Neural cell (in vitro differentiated cells): ENCODE data around the gene CADPS2. TPM values are rescaled to one million over a fixed set of nuclear protein-coding genes. Genes with fewer than 3 reads are reported as not detected.
A peak's percentile ranks its signal among the peaks of the same experiment; 100 is the strongest.

ENCODE experiments used
- H2AFZ ChIP-seq: fragments of 200-600, 300-800 bp; sonication (generic), shearing (Covaris generic); 2 replicates; pipeline ENCODE4 v1.6.0; 2014; ENCODE audit warnings: low read depth, mild to moderate bottlenecking, antibody characterized with exemption, low read length, moderate library complexity
- H3F3A ChIP-seq: fragments of 200-600 bp; shearing (Covaris generic); 2 replicates; pipeline ENCODE4 v1.6.1; 2016; ENCODE audit warnings: mild to moderate bottlenecking, moderate library complexity, mixed read lengths, antibody characterized with exemption, low read length; ENCODE audit not compliant: insufficient read depth, poor library complexity, severe bottlenecking
- H3K27ac ChIP-seq: fragments of 200-600, 300-800 bp; sonication (generic), shearing (Covaris generic); 2 replicates; pipeline ENCODE4 v1.5.1; 2014; ENCODE audit warnings: mild to moderate bottlenecking, low read length, moderate library complexity
- H3K27me3 ChIP-seq: fragments of 300-800, 200-600 bp; sonication (generic), shearing (Covaris generic); 2 replicates; pipeline ENCODE4 v1.6.0; 2014; ENCODE audit warnings: mild to moderate bottlenecking, low read depth, low read length, moderate library complexity; ENCODE audit not compliant: insufficient read depth
- H3K36me3 ChIP-seq: fragments of 300-800, 200-600 bp; sonication (generic), shearing (Covaris generic); 2 replicates; pipeline ENCODE4 v1.5.1; 2014; ENCODE audit warnings: mild to moderate bottlenecking, antibody characterized with exemption, low read length, moderate library complexity; ENCODE audit not compliant: insufficient read depth
- H3K4me2 ChIP-seq: fragments of 300-800, 200-600 bp; sonication (generic), shearing (Covaris generic); 2 replicates; pipeline ENCODE4 v1.6.0; 2014; ENCODE audit warnings: mild to moderate bottlenecking, low read length
- H3K4me3 ChIP-seq: fragments of 300-800, 200-600 bp; sonication (generic), shearing (Covaris generic); 2 replicates; pipeline ENCODE4 v1.5.1; 2014; ENCODE audit warnings: mild to moderate bottlenecking, low read length, moderate library complexity
- H3K79me2 ChIP-seq: fragments of 200-600 bp; shearing (Covaris generic); replicated peaks from 2 replicates; pipeline ENCODE4 v1.6.0; 2014; ENCODE audit warnings: mild to moderate bottlenecking, low read length, moderate library complexity; ENCODE audit not compliant: insufficient read depth
- H3K9ac ChIP-seq: fragments of 300-800, 200-600 bp; sonication (generic), shearing (Covaris generic); 2 replicates; pipeline ENCODE4 v1.6.1; 2016; ENCODE audit warnings: mild to moderate bottlenecking, low read length, mixed read lengths
- H3K9me2 ChIP-seq: fragments of 200-600 bp; shearing (Covaris generic); 2 replicates; pipeline ENCODE4 v1.6.1; 2016; ENCODE audit warnings: mild to moderate bottlenecking, low read length, mixed read lengths; ENCODE audit not compliant: insufficient read depth
- H3K9me3 ChIP-seq: fragments of 200-600, 300-800 bp; sonication (generic), shearing (Covaris generic); 2 replicates; pipeline ENCODE4 v1.6.1; 2016; ENCODE audit warnings: mild to moderate bottlenecking, mixed run types, low read length, moderate library complexity, mixed read lengths
- H4K20me1 ChIP-seq: fragments of 200-600 bp; shearing (Covaris generic); 2 replicates; pipeline ENCODE4 v1.6.1; 2016; ENCODE audit warnings: mild to moderate bottlenecking, mixed run types; ENCODE audit not compliant: insufficient read depth
- EP300 ChIP-seq: fragments of 450-650 bp; conservative IDR thresholded peaks from 2 replicates; pipeline ENCODE4 v1.6.1; 2014; ENCODE audit warnings: antibody characterized with exemption, mild to moderate bottlenecking, moderate library complexity; ENCODE audit not compliant: poor library complexity, severe bottlenecking
- EZH2 ChIP-seq: fragments of 200-600, 300-800 bp; shearing (Covaris generic), sonication (generic); IDR thresholded peaks from 2 replicates; pipeline ENCODE4 v1.6.1; 2014; ENCODE audit warnings: antibody characterized with exemption, low read length, borderline replicate concordance, mild to moderate bottlenecking; ENCODE audit not compliant: insufficient read depth, poor library complexity, severe bottlenecking
- MXI1 ChIP-seq: fragments of 450-650 bp; conservative IDR thresholded peaks from 2 replicates; pipeline ENCODE4 v1.6.1; 2014; ENCODE audit warnings: antibody characterized with exemption, mild to moderate bottlenecking; ENCODE audit not compliant: poor library complexity, severe bottlenecking
- POLR2AphosphoS5 ChIP-seq: IDR thresholded peaks from 2 replicates; pipeline ENCODE4 v1.6.1; 2012
- RAD21 ChIP-seq: fragments of 450-650 bp; conservative IDR thresholded peaks from 2 replicates; pipeline ENCODE4 v1.6.1; 2014; ENCODE audit warnings: antibody characterized with exemption, mild to moderate bottlenecking, moderate library complexity
- SMC3 ChIP-seq: fragments of 450-650 bp; conservative IDR thresholded peaks from 2 replicates; pipeline ENCODE4 v1.6.1; 2014; ENCODE audit warnings: antibody characterized with exemption, mild to moderate bottlenecking, moderate library complexity; ENCODE audit not compliant: poor library complexity
- TAF1 ChIP-seq: IDR thresholded peaks from 2 replicates; pipeline ENCODE4 v1.6.1; 2012; ENCODE audit warnings: low read depth
- polyA plus RNA-seq: library from polyadenylated mRNA; depleted of rRNA; stranded (reverse); fragments of >200 nt; gene quantifications from 2 replicates; pipeline ENCODE4 v1.2.3, GENCODE V29; 2014
- TF ChIP-seq, protein P1 (sequence below): fragments of 450-650 bp; IDR thresholded peaks from 2 replicates; pipeline ENCODE4 v1.5.1; 2014; ENCODE audit warnings: antibody characterized with exemption, mild to moderate bottlenecking, moderate library complexity; ENCODE audit not compliant: poor library complexity, severe bottlenecking
- TF ChIP-seq, protein P2 (sequence below): IDR thresholded peaks from 2 replicates; pipeline ENCODE4 v1.6.1; 2012; ENCODE audit warnings: borderline replicate concordance

CADPS2 gene
- polyA plus RNA-seq, 1 donor from 2014 or later, result 5.9 TPM

DNA sequence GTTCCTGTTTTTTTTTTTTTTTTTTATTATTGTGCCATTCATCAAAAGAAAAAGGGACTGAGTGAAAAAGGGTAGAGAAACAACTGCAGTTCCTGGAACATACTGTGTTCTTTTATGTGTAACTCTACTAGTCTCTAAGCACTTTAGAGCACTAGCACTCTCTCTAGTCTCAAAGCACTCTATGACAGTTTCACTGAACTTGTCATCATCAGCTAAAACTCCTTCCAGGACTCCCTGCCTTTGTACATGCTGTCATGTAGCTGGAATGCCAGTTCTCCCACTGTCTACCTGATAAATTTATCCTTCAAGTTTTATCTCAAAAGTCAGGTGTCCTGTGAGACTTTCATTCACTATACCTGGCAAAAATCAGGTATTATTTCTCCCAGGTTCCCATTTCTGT is 333.5 kb downstream of the CADPS2 start:
- no peaks in the 10 kb centered on the region for H3K27me3 ChIP-seq

DNA sequence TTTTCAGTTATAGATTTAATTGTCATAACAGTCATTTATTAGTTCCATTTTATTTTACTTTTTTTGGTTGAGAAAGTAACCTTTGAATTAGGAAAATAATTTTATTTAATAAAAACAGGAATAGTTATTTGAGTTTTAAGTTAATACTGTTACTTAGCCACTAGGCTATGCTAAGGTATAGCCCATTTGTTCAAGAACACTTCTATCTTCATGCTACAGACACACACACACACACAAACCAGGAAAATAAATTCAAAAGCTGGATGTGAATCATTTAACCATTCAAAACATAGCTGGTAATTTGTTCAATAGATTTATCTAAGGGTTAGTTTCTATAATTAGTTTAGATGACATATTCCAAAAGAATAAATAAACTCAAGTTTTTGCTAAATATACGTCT is 335.7 kb downstream of the CADPS2 start:
- Histone ChIP-seq H3K79me2 (no peaks in the 10 kb centered on the region), H3K27ac (no peak overlapping the region), H3K9ac (no peak overlapping the region), H3K4me3 (no peak overlapping the region), H3K9me3 (no peaks in the 10 kb centered on the region), H3F3A (no peaks in the 10 kb centered on the region), H2AFZ (no peak overlapping the region), H3K4me2 (no peak overlapping the region), H4K20me1 (no peaks in the 10 kb centered on the region), H3K36me3 (no peaks in the 10 kb centered on the region), H3K9me2 (no peaks in the 10 kb centered on the region), H3K27me3 (no peaks in the 10 kb centered on the region)
- no peak for TF ChIP-seq EP300
- TF ChIP-seq MXI1, result no peak
- peak; percentile 73 for TF ChIP-seq SMC3
- TF ChIP-seq EZH2, result no peak
- TF ChIP-seq, protein P1, sequence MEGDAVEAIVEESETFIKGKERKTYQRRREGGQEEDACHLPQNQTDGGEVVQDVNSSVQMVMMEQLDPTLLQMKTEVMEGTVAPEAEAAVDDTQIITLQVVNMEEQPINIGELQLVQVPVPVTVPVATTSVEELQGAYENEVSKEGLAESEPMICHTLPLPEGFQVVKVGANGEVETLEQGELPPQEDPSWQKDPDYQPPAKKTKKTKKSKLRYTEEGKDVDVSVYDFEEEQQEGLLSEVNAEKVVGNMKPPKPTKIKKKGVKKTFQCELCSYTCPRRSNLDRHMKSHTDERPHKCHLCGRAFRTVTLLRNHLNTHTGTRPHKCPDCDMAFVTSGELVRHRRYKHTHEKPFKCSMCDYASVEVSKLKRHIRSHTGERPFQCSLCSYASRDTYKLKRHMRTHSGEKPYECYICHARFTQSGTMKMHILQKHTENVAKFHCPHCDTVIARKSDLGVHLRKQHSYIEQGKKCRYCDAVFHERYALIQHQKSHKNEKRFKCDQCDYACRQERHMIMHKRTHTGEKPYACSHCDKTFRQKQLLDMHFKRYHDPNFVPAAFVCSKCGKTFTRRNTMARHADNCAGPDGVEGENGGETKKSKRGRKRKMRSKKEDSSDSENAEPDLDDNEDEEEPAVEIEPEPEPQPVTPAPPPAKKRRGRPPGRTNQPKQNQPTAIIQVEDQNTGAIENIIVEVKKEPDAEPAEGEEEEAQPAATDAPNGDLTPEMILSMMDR, result peak; percentile 66
- TF ChIP-seq POLR2AphosphoS5, result no peak
- TF ChIP-seq TAF1, result no peak
- TF ChIP-seq, protein P2, sequence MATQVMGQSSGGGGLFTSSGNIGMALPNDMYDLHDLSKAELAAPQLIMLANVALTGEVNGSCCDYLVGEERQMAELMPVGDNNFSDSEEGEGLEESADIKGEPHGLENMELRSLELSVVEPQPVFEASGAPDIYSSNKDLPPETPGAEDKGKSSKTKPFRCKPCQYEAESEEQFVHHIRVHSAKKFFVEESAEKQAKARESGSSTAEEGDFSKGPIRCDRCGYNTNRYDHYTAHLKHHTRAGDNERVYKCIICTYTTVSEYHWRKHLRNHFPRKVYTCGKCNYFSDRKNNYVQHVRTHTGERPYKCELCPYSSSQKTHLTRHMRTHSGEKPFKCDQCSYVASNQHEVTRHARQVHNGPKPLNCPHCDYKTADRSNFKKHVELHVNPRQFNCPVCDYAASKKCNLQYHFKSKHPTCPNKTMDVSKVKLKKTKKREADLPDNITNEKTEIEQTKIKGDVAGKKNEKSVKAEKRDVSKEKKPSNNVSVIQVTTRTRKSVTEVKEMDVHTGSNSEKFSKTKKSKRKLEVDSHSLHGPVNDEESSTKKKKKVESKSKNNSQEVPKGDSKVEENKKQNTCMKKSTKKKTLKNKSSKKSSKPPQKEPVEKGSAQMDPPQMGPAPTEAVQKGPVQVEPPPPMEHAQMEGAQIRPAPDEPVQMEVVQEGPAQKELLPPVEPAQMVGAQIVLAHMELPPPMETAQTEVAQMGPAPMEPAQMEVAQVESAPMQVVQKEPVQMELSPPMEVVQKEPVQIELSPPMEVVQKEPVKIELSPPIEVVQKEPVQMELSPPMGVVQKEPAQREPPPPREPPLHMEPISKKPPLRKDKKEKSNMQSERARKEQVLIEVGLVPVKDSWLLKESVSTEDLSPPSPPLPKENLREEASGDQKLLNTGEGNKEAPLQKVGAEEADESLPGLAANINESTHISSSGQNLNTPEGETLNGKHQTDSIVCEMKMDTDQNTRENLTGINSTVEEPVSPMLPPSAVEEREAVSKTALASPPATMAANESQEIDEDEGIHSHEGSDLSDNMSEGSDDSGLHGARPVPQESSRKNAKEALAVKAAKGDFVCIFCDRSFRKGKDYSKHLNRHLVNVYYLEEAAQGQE, result no peak
- TF ChIP-seq RAD21, result peak; percentile 77

More for the DNA sequence above, 333.5 kb downstream of the CADPS2 start:
- Histone ChIP-seq H3K79me2 (no peaks in the 10 kb centered on the region), H2AFZ (no peak overlapping the region), H3K9me3 (no peaks in the 10 kb centered on the region), H3K4me2 (no peak overlapping the region), H4K20me1 (no peaks in the 10 kb centered on the region), H3K4me3 (no peak overlapping the region), H3K9me2 (no peaks in the 10 kb centered on the region), H3K36me3 (no peaks in the 10 kb centered on the region), H3K27ac (no peak overlapping the region), H3K9ac (no peak overlapping the region), H3F3A (no peaks in the 10 kb centered on the region)
- TF ChIP-seq, protein P1, result no peak
- no peak for TF ChIP-seq POLR2AphosphoS5
- TF ChIP-seq MXI1, result no peak
- TF ChIP-seq RAD21, result no peak
- no peak for TF ChIP-seq SMC3
